ENCODE results near the gene BCL7A. TPM values are rescaled to one million over a fixed set of nuclear protein-coding genes. Genes with fewer than 3 reads are reported as not detected.

The BCL7A gene
- total and polyA plus RNA-seq, 4 donors = 1.1 to 6.3 (median 4.5) TPM

GRCh38 chr12:122076743-122077495 is 55.2 kb downstream of the BCL7A start:
- intact Hi-C loops (cut with DNase I) = no loop called here
- no peak overlapping the region for H3K27ac ChIP-seq (ENCODE audit: low read depth in 1 of 2, low read length in 2 of 2)
- no peaks in the 10 kb centered on the region for H3K9me3 ChIP-seq (ENCODE audit: control insufficient read depth, low read length)
- H3K4me3 ChIP-seq (ENCODE audit: low read length in 2 of 2) = no peak overlapping the region
- ATAC-seq (ENCODE audit: low FRiP score) = no peak
- H3K36me3 ChIP-seq (ENCODE audit: control insufficient read depth in 1 of 2, insufficient read depth in 2 of 2, low read length in 1 of 2) = no peaks in the 10 kb centered on the region
- 92 to 96% methylated on average over 10 of the region's 10 CpGs for WGBS, 2 donors
- DNase-seq = peak; percentile 54 to 71
- no peaks in the 10 kb centered on the region for H3K27me3 ChIP-seq (ENCODE audit: control insufficient read depth in 1 of 2, insufficient read depth in 2 of 2, low read length in 1 of 2)
- H3K4me1 ChIP-seq (ENCODE audit: control insufficient read depth in 1 of 2, insufficient read depth in 2 of 2, low read length in 2 of 2) = no peaks in the 10 kb centered on the region

- 1% methylated on average over 81 to 113 of the region's 113 CpGs for WGBS, 2 donors
- intact Hi-C loops (cut with DNase I) = no loop called here
- DNase-seq (peak; percentile 97 to 98), ATAC-seq (ENCODE audit: low FRiP score) (peak; percentile 95)
- no peaks in the 10 kb centered on the region for H3K9me3 ChIP-seq (ENCODE audit: control insufficient read depth, low read length)
- H3K36me3 ChIP-seq (ENCODE audit: control insufficient read depth in 1 of 2, insufficient read depth in 2 of 2, low read length in 1 of 2) = no peaks in the 10 kb centered on the region
- H3K27me3 ChIP-seq (ENCODE audit: control insufficient read depth in 1 of 2, insufficient read depth in 2 of 2, low read length in 1 of 2) = no peaks in the 10 kb centered on the region
- peak within 1 kb of the TSS; percentile 74 to 85 for H3K4me3 ChIP-seq (ENCODE audit: low read length in 2 of 2)
- no peaks in the 10 kb centered on the region for H3K4me1 ChIP-seq (ENCODE audit: control insufficient read depth in 1 of 2, insufficient read depth in 2 of 2, low read length in 2 of 2)
- H3K27ac ChIP-seq (ENCODE audit: low read depth in 1 of 2, low read length in 2 of 2) = peak within 1 kb of the TSS; percentile 36 to 70
These were observed 56.7 kb downstream of the BCL7A start, which contains the start of gene MLXIP for GRCh38 chr12:122078141-122079032. MLXIP (plus strand) TSS chr12:122078756; CDS start chr12:122078854, 98 bp downstream.

DNA sequence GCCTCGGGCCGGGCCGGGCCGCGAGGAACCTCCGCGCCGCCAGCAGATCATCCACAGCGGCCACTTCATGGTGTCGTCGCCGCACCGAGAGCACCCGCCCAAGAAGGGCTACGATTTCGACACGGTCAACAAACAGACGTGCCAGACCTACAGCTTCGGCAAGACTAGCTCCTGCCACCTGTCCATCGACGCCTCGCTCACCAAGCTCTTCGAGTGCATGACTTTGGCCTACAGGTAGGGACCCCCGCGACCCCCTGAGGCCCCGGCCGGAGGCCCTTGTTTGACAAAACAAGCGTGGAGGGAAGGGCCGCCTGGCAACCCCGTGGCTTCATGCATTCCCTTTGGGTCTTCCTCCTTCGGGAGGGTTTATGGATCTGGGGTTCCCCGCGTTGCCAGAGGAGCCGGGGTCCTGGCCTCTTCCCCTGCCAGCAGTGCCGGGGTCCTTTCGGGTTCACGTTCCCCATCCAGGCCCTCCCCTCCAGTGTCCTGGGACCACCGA is 57.4 kb downstream of the BCL7A start:
- WGBS, 2 donors = 0 to 1% methylated on average over 36 to 38 of the region's 38 CpGs
- no peaks in the 10 kb centered on the region for H3K36me3 ChIP-seq (ENCODE audit: control insufficient read depth in 1 of 2, insufficient read depth in 2 of 2, low read length in 1 of 2)
- intact Hi-C loops (cut with DNase I) = no loop called here
- no peak for ATAC-seq (ENCODE audit: low FRiP score)
- H3K4me3 ChIP-seq (ENCODE audit: low read length in 2 of 2) = peak overlapping the region; percentile 49 to 85
- H3K27me3 ChIP-seq (ENCODE audit: control insufficient read depth in 1 of 2, insufficient read depth in 2 of 2, low read length in 1 of 2) = no peaks in the 10 kb centered on the region
- H3K27ac ChIP-seq (ENCODE audit: low read depth in 1 of 2, low read length in 2 of 2) = no peak overlapping the region
- DNase-seq = peak; percentile 59 to 79
- H3K9me3 ChIP-seq (ENCODE audit: control insufficient read depth, low read length) = no peaks in the 10 kb centered on the region
- no peaks in the 10 kb centered on the region for H3K4me1 ChIP-seq (ENCODE audit: control insufficient read depth in 1 of 2, insufficient read depth in 2 of 2, low read length in 2 of 2)

GRCh38 chr12:122079532-122080081 is 57.9 kb downstream of the BCL7A start:
- H3K4me1 ChIP-seq (ENCODE audit: control insufficient read depth in 1 of 2, insufficient read depth in 2 of 2, low read length in 2 of 2) = no peaks in the 10 kb centered on the region

DNA sequence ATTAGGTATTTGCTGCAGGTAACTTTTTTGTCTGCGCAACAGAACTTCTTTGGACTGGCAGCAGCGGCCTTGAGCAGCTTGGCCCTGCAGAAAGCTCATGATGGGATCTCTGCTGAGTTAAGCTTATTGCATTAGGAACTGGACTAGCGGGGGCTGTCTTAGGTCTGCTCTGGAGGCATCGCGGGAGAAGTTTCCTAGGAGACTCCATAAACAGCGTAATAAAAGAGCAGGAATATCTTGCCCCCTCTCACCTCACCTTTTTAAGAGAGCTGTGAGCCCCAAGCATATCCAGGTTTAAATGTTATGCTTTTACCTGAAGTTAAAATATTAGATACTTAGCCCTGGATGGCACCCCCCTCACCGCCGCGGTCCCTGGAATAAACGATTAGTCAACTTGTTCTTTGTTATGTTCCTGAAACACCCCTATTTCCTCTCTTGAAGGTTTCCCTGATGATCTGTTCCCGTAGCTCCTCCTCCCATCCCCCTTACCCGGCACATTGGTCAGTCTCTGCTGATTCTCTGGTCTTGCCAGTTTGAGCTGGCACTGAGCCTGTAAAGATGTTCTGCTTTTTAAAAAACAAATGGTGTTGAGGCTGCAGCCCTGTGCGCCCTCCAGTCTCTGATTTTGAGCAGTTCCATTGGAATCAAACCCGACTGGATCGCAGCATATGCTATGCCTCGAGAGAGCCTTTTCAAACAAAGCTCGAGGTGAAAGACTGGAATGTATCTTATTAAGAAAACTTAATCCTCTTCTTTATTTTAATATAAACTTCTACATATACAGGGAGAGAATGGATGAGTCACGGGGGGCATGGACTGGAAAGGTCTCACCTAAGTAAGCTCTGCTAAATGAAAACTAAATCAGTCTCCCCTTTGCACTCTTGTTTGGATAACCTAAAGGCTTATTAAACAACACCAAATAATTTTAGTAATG is 58.7 kb downstream of the BCL7A start:
- H3K27ac ChIP-seq (ENCODE audit: low read depth in 1 of 2, low read length in 2 of 2) = peak overlapping the region in 1 of 2 donors; percentile 13
- intact Hi-C loops (cut with DNase I) = no loop called here
- WGBS, 2 donors = 6 to 7% methylated on average over 18 of the region's 18 CpGs
- DNase-seq = peak; percentile 77 to 86
- peak; percentile 56 for ATAC-seq (ENCODE audit: low FRiP score)
- H3K27me3 ChIP-seq (ENCODE audit: control insufficient read depth in 1 of 2, insufficient read depth in 2 of 2, low read length in 1 of 2) = no peaks in the 10 kb centered on the region
- no peaks in the 10 kb centered on the region for H3K9me3 ChIP-seq (ENCODE audit: control insufficient read depth, low read length)
- no peaks in the 10 kb centered on the region for H3K36me3 ChIP-seq (ENCODE audit: control insufficient read depth in 1 of 2, insufficient read depth in 2 of 2, low read length in 1 of 2)
- peak overlapping the region; percentile 49 to 85 for H3K4me3 ChIP-seq (ENCODE audit: low read length in 2 of 2)
- no peaks in the 10 kb centered on the region for H3K4me1 ChIP-seq (ENCODE audit: control insufficient read depth in 1 of 2, insufficient read depth in 2 of 2, low read length in 2 of 2)

More at GRCh38 chr12:122079532-122080081, 57.9 kb downstream of the BCL7A start:
- peak overlapping the region; percentile 49 to 85 for H3K4me3 ChIP-seq (ENCODE audit: low read length in 2 of 2)
- intact Hi-C loops (cut with DNase I) = no loop called here
- no peaks in the 10 kb centered on the region for H3K9me3 ChIP-seq (ENCODE audit: control insufficient read depth, low read length)
- H3K27ac ChIP-seq (ENCODE audit: low read depth in 1 of 2, low read length in 2 of 2) = no peak overlapping the region
- no peaks in the 10 kb centered on the region for H3K36me3 ChIP-seq (ENCODE audit: control insufficient read depth in 1 of 2, insufficient read depth in 2 of 2, low read length in 1 of 2)
- ATAC-seq (ENCODE audit: low FRiP score) (no peak), DNase-seq (peak in 1 of 2 donors; percentile 37)
- WGBS, 2 donors = 0 to 1% methylated on average over 13 of the region's 13 CpGs
- H3K27me3 ChIP-seq (ENCODE audit: control insufficient read depth in 1 of 2, insufficient read depth in 2 of 2, low read length in 1 of 2) = no peaks in the 10 kb centered on the region

- intact Hi-C loops (cut with DNase I) = no loop called here
- H3K36me3 ChIP-seq (ENCODE audit: control insufficient read depth in 1 of 2, insufficient read depth in 2 of 2, low read length in 1 of 2) = no peaks in the 10 kb centered on the region
- no peak for ATAC-seq (ENCODE audit: low FRiP score)
These were observed 59.5 kb downstream of the BCL7A start for GRCh38 chr12:122081083-122081696.

DNA sequence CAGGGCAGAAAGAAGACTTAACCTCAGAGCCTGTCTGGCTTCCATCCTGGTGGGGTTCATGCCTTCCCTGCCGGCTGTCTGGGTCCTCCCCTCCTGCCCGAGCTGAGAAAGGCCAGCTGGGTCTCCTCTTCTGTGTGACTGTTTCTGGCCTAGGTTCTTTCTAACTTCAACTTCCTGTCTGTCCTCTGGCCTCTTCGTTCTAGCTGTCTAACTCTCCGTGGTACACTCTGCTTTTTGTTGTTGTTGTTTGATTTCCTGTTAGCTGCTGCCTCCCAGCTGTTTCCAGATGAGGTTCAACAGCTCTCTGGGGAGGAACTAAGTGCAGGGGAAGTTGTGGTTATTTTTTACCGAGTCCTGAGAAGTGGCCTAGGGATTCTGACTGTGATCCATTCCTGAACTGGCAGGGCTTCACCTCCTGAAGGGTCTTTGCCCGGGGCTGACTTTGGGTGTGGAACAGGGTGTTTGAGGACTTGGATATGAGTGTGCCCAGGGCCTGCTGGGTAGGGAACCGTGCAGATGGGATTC is 60.1 kb downstream of the BCL7A start:
- ATAC-seq (ENCODE audit: low FRiP score) (no peak), DNase-seq (peak; percentile 64 to 69)
- Histone ChIP-seq H3K4me1 (ENCODE audit: control insufficient read depth in 1 of 2, insufficient read depth in 2 of 2, low read length in 2 of 2) (no peaks in the 10 kb centered on the region), H3K36me3 (ENCODE audit: control insufficient read depth in 1 of 2, insufficient read depth in 2 of 2, low read length in 1 of 2) (no peaks in the 10 kb centered on the region), H3K9me3 (ENCODE audit: control insufficient read depth, low read length) (no peaks in the 10 kb centered on the region), H3K4me3 (ENCODE audit: low read length in 2 of 2) (no peak overlapping the region), H3K27me3 (ENCODE audit: control insufficient read depth in 1 of 2, insufficient read depth in 2 of 2, low read length in 1 of 2) (no peaks in the 10 kb centered on the region), H3K27ac (ENCODE audit: low read depth in 1 of 2, low read length in 2 of 2) (peak overlapping the region in 1 of 2 donors; percentile 48)
- intact Hi-C loops (cut with DNase I) = no loop called here
- 1 to 8% methylated on average over 7 of the region's 7 CpGs for WGBS, 2 donors

More at GRCh38 chr12:122081083-122081696, 59.5 kb downstream of the BCL7A start:
- peak; percentile 16 to 33 for DNase-seq
- Histone ChIP-seq H3K4me3 (ENCODE audit: low read length in 2 of 2) (peak overlapping the region in 1 of 2 donors; percentile 85), H3K4me1 (ENCODE audit: control insufficient read depth in 1 of 2, insufficient read depth in 2 of 2, low read length in 2 of 2) (no peaks in the 10 kb centered on the region), H3K9me3 (ENCODE audit: control insufficient read depth, low read length) (no peaks in the 10 kb centered on the region), H3K27ac (ENCODE audit: low read depth in 1 of 2, low read length in 2 of 2) (peak overlapping the region in 1 of 2 donors; percentile 48), H3K27me3 (ENCODE audit: control insufficient read depth in 1 of 2, insufficient read depth in 2 of 2, low read length in 1 of 2) (no peaks in the 10 kb centered on the region)
- 68% methylated on average over 9 of the region's 9 CpGs for WGBS, 2 donors
